Esophagus muscularis mucosa (tissue), 4 donors: ENCODE measurements around the gene CCDC196.

Experiments used
- CTCF ChIP-seq, 3 experiments: fragments of 200-600 bp in 2 of 3; fragments of 450-650 bp in 1 of 3; sonication (generic) in 2 of 3; IDR thresholded peaks; one replicate each; pipeline ENCODE4 v1.5.1; 2017 to 2019; ENCODE audit warnings: antibody characterized with exemption in 3 of 3, mild to moderate bottlenecking in 2 of 3, moderate library complexity in 1 of 3
- EP300 ChIP-seq: sonication (generic); formaldehyde crosslinking; IDR thresholded peaks from one replicate; pipeline ENCODE4 v1.6.1; 2017; ENCODE audit warnings: antibody characterized with exemption
- POLR2A ChIP-seq: fragments of 450-650 bp; IDR thresholded peaks from one replicate; pipeline ENCODE4 v1.6.1; 2017; ENCODE audit warnings: antibody characterized with exemption, moderate library complexity, mild to moderate bottlenecking, low read depth
- POLR2AphosphoS5 ChIP-seq, 2 donors: sonication (generic); formaldehyde crosslinking; IDR thresholded peaks; one replicate each; pipeline ENCODE4 v1.6.1; 2017; ENCODE audit warnings: antibody characterized with exemption in 2 of 2

- no peak for TF ChIP-seq CTCF (IDR thresholded peaks at IDR 0.05)
- no peak for TF ChIP-seq POLR2A
- TF ChIP-seq POLR2AphosphoS5 (IDR thresholded peaks at IDR 0.05): no peak
- no peak for TF ChIP-seq EP300
These were observed 10.1 kb downstream of the CCDC196 start for GRCh38 chr14:66496188-66496807.
